Neuron (in vitro differentiated cells): ENCODE data around the gene MIP.

Experiments
- H2AFZ ChIP-seq: one replicate; pipeline ENCODE4 v1.6.1; 2013; ENCODE audit warnings: low read depth, mild to moderate bottlenecking, inconsistent platforms, low read length, moderate library complexity
- H3K27me3 ChIP-seq: one replicate; pipeline ENCODE4 v1.6.1; 2013; ENCODE audit warnings: low read length; ENCODE audit not compliant: insufficient read depth
- H3K36me3 ChIP-seq: one replicate; pipeline ENCODE4 v1.6.1; 2013; ENCODE audit warnings: low read length; ENCODE audit not compliant: insufficient read depth
- H3K4me1 ChIP-seq: one replicate; pipeline ENCODE4 v1.6.1; 2013; ENCODE audit warnings: low read length; ENCODE audit not compliant: insufficient read depth
- H3K4me3 ChIP-seq: 2 replicates; pipeline ENCODE4 v1.5.1; 2013; ENCODE audit warnings: mild to moderate bottlenecking, low read length, moderate library complexity
- H3K9me3 ChIP-seq: one replicate; pipeline ENCODE4 v1.6.1; 2013; ENCODE audit warnings: low read length

Gene MIP

DNA sequence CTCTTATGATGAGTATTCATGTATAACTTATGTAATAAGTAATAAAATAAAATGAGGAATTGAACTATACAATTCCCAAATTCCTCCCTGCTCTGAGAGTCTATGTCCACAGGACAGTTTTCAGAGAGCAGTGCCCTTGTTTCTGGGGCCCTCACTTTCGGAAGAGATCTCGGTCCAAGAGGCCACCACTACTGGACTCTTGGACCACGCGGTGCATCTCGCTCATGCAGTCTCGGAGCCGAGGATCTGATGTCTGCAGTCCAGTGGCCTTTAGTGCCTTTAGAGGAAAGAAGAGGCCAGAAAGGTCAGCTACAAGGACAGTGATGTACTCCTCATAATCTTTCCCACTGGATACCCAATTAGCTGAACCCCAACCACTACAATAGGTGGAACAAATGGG lies 25.2 kb upstream of the MIP start:
- no peaks in the 10 kb centered on the region for H3K4me1 ChIP-seq
- no peaks in the 10 kb centered on the region for H3K27me3 ChIP-seq
- H2AFZ ChIP-seq: no peak overlapping the region
- no peak overlapping the region for H3K4me3 ChIP-seq
- H3K9me3 ChIP-seq: no peaks in the 10 kb centered on the region
- H3K36me3 ChIP-seq: peaks cover 9% of the 10 kb centered on the region

DNA sequence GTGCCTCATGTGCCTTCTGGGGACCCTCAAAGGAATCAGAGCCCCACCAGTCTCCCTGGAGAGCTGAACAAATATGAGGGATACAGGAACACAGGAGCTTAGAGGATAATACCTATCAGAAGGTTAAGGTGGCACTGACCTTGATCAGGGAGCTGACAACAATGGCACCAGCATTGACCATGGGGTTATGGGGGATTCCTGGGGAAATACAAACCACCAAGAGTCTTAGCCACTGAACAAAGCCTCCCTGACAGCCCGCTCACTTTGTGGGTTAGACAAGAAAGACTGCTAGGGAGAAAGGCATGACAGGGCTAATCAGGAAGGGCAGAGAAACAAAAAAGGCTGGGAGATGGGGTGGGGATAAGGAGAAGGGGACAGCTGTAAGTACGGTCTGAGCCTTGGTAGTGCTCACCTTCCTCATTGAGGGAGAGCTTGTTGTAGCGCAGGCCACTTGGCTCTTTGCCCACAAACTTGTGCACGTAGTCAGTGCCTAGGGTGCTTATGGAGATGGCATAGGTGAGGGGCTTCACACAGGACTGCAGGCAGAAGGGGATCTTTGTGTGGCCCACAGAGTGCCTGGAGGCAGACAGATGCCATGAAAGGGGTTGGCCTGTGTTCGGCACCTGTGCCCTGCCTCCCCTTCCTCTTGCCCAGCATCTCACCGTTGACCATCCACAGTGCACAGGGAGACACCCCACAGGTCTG lies 23.2 kb upstream of the MIP start:
- H2AFZ ChIP-seq: no peak overlapping the region
- no peaks in the 10 kb centered on the region for H3K9me3 ChIP-seq
- no peaks in the 10 kb centered on the region for H3K27me3 ChIP-seq
- no peaks in the 10 kb centered on the region for H3K4me1 ChIP-seq
- peaks cover 11% of the 10 kb centered on the region for H3K36me3 ChIP-seq
- H3K4me3 ChIP-seq: no peak overlapping the region

DNA sequence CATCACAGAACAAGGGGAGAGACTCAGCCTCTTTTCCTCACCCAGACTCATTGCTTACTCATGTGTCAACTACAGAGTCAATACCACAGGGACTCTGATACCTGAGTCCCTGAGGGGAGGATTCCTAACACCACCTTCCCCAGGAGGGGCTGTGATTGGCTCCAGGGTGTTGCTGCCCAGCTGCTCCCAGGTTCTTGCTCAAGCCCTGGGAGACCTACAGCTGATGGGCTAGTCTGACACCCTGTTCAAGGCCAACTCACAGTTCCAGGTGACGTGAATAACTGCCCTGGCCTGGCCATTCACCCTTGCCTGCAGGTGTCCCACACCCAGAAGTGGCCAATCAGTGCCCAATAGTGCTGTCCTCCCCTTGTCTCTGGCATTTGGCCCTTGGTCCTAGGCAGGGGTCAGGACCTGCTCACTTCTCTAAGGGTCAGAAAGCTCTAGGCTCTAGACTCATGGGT lies 22.5 kb upstream of the MIP start:
- peaks cover 14% of the 10 kb centered on the region for H3K36me3 ChIP-seq
- no peaks in the 10 kb centered on the region for H3K9me3 ChIP-seq
- H3K4me3 ChIP-seq: no peak overlapping the region
- no peaks in the 10 kb centered on the region for H3K4me1 ChIP-seq
- H3K27me3 ChIP-seq: no peaks in the 10 kb centered on the region
- H2AFZ ChIP-seq: no peak overlapping the region

DNA sequence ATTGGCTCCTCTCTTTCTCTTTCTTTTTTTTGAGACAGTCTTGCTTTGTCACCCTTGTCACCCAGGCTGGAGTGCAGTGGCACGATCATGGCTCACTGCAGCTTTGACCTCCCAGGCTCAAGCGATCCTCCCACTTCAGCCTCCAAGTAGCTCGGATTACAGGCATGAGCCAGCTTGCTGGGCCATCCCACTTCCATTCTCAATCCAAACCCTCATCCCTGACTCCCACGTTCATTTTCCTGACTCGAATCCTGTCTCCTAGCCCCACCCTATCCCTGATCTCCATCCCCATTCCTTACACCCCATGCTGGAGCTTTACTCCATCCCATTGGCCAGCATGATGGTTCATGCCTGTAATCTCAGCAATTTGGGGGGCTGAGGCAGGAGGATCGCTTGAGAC lies 21.7 kb upstream of the MIP start:
- Histone ChIP-seq H3K4me1 (no peaks in the 10 kb centered on the region), H3K4me3 (no peak overlapping the region), H2AFZ (no peak overlapping the region), H3K36me3 (peaks cover 19% of the 10 kb centered on the region), H3K9me3 (no peaks in the 10 kb centered on the region), H3K27me3 (no peaks in the 10 kb centered on the region)

DNA sequence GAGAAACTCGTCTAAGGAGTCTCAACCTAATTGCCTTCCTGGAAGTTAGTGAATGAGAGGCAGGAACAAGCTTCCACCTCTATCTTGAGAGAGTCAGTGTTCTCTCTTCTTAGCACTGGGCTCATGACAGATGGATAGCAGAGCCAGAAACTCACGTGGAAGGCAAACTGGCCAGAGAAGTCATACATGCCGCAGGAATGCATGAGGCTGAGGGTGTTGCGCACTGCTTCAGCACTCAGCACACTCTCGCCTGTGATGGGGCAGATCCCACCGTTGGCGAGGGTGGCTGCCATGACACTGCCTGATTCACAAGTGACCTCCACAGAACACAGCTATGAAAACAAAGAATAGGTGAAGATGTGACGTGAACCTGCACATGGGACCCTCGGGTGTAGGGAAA lies 19.9 kb upstream of the MIP start:
- Histone ChIP-seq H2AFZ (no peak overlapping the region), H3K9me3 (no peaks in the 10 kb centered on the region), H3K4me3 (no peak overlapping the region), H3K27me3 (no peaks in the 10 kb centered on the region), H3K4me1 (peaks cover 3% of the 10 kb centered on the region), H3K36me3 (peaks cover 25% of the 10 kb centered on the region)

DNA sequence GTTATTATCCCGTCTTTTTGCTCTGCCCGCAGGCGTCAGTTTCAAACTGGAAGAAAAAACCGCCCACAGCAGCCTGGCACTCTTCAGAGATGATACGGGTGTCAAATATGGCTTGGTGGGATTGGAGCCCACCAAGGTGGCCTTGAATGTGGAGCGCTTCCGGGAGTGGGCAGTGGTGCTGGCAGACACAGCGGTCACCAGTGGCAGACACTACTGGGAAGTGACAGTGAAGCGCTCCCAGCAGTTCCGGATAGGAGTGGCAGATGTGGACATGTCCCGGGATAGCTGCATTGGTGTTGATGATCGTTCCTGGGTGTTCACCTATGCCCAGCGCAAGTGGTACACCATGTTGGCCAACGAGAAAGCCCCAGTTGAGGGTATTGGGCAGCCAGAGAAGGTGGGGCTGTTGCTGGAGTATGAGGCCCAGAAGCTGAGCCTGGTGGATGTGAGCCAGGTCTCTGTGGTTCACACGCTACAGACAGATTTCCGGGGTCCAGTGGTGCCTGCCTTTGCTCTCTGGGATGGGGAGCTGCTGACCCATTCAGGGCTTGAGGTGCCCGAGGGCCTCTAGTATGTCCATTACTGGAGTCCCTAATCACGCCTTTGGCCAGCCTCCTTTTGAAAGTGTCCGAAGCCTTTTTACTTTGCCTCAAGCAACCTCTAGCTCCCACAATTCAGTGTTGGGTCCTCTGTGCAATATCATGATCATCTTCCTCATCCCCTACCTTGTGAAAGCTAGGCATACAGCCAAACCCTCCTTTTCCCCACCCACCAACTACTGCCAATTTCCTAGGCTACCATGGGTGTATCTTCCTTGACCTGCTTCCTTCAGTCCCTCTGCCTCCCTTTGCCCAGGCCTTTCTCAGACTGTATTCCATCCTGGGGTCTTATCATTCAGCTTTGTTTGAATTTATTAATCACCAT lies 14.8 kb upstream of the MIP start:
- no peaks in the 10 kb centered on the region for H3K27me3 ChIP-seq
- H3K36me3 ChIP-seq: peaks cover 18% of the 10 kb centered on the region
- H3K4me1 ChIP-seq: peaks cover 9% of the 10 kb centered on the region
- no peaks in the 10 kb centered on the region for H3K9me3 ChIP-seq
- peak overlapping the region; percentile 81 for H2AFZ ChIP-seq
- peak overlapping the region; percentile 90 for H3K4me3 ChIP-seq

DNA sequence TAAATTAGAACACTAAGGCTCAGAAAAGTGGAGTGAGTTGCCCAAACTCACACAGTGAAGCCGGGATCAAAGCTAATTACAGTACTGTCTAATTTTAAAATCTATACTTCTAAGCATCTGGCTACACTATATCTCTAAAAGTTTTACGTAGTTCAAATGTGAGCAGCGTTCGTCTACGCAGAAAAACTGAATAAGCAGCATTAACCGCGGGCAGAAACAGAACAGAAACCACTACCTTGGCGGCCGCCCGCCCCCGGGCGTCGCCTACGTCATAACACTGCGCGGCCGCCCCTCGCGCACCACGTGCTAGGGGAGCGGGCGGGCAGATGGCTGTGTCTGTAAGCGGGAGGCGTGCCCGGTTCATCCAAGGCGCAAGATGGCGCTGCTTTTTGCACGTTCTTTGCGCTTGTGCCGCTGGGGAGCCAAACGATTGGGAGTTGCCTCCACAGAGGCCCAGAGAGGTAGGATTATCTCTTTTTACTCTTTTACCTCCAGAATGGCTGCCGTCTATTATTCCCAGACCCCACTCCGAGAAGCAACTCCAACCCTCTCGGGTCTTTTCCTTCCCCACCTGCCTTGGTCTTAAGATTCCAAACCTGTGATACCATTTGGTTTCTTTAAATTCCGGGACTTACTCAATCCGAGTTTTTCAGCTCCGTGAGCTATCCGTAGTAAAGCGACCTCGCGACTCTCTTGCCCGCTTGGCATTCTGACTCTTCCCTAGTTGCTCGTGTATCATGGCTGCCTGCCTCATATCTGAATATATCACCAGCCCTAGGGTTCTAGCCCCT lies 14.0 kb upstream of the MIP start, which contains the start of gene SPRYD4:
TSS of gene SPRYD4 (plus strand) at position 363 of the 791 bp plus-strand sequence. CDS start at position 377, 14 bp downstream.
- peak within 1 kb of the TSS; percentile 90 for H3K4me3 ChIP-seq
- H3K36me3 ChIP-seq: peaks cover 17% of the 10 kb centered on the region
- peak within 1 kb of the TSS; percentile 81 for H2AFZ ChIP-seq
- no peaks in the 10 kb centered on the region for H3K27me3 ChIP-seq
- H3K4me1 ChIP-seq: peaks cover 16% of the 10 kb centered on the region
- H3K9me3 ChIP-seq: no peaks in the 10 kb centered on the region

DNA sequence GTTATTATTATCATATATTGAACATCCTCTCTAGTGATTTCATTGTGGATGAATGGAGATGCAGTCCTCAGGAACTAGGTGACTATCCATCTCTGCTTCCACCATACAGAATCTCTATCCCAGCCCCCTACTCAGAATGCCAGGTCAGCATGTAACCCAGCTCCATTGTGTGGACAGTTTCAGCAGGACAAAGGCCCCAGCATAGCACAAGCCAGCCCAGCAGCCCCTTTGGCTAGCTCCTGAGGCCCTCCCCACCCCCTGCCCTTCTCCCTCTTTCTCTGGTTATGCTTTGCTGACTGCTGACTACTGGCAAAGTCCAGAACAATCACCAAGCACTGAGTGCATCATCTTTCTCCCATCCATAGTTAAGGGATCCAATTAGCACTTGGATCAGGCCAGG lies 8.1 kb upstream of the MIP start:
- Histone ChIP-seq H3K36me3 (no peaks in the 10 kb centered on the region), H3K4me1 (peaks cover 15% of the 10 kb centered on the region), H2AFZ (peak overlapping the region; percentile 7), H3K27me3 (no peaks in the 10 kb centered on the region), H3K4me3 (no peak overlapping the region), H3K9me3 (no peaks in the 10 kb centered on the region)

DNA sequence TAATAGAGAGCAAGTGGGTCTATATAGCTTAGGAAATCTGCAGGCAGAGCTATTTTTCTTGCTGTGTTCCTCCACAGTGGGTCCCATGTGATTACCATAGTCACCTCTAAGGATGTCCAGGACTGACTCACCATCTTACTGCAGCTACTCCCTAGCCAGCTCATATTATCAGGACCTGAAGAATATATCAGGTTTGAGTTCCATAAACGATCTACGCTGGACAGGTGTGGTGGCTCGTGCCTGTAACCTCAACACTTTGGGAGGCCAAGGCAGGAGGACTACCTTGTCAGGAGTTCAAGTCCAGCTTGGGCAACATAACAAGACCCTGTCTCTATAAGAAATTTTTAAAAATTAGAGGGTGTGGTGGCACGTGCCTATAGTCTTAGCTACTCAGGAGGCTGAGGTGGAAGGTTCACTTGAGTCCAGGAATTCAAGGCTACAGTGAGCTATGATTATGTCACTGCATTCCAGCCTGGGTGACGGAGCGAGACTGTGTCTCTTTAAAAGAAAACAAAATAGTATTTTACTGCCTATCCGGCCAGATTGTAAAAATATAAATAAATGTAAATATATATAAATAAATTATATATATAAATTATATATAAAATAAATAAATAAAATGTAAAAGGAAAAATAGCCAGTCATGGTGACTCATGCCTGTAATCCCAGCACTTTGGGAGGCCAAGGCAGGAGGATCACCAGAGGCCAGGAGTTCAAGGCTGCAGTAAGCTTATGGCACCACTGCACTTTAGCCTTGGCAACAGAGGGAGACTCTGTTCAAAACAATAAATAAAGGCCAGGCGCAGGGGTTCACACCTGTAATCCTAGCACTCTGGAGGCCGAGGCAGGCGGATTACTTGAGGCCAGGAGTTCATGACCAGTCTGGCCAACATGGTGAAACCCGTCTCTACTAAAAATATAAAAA lies 7.0 kb upstream of the MIP start:
- H2AFZ ChIP-seq: no peak overlapping the region
- H3K36me3 ChIP-seq: no peaks in the 10 kb centered on the region
- peaks cover 15% of the 10 kb centered on the region for H3K4me1 ChIP-seq
- no peaks in the 10 kb centered on the region for H3K9me3 ChIP-seq
- no peaks in the 10 kb centered on the region for H3K27me3 ChIP-seq
- no peak overlapping the region for H3K4me3 ChIP-seq

DNA sequence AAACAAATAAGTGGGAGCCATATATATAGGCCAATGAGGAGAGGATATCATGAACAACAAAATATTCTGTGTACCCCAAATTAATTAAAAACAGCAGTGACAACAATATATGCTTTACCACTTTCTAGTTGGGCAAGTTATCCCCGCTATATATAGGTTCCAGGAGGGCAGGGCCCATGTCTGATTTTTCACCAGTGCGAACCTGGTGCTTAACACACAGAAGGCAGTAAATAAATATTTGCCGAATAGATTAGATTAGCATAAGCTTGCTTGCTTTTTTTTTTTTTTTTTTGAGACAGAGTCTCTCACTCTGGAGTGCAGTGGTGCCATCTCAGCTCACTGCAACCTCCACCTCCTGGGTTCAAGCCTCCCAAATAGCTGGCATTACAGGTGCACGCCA lies 3.4 kb upstream of the MIP start:
- H3K27me3 ChIP-seq: no peaks in the 10 kb centered on the region

DNA sequence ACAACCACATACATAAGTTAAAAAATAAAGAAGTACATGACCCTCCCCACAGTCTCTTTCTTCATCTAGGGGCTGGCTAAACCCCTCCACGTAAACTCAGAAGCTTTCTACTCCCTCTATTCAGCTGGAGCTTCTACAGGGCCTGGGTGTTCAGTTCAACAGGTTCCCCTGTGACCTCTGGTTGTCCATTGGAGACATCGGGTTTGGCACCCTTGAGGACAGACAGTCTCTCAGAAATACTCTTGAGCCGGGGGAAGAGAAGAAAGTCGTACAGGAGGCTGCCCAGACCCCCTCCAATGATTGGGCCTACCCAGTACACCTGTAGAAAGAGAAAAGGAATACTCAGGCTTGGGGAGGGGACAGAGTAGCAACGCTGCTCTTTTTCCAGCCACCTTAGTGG lies 3.3 kb downstream of the MIP start:
- Histone ChIP-seq H3K27me3 (no peaks in the 10 kb centered on the region), H3K4me3 (no peak overlapping the region), H3K36me3 (no peaks in the 10 kb centered on the region), H3K4me1 (peaks cover 8% of the 10 kb centered on the region), H2AFZ (no peak overlapping the region), H3K9me3 (no peaks in the 10 kb centered on the region)

More for the DNA sequence above, 3.4 kb upstream of the MIP start:
- H3K9me3 ChIP-seq: no peaks in the 10 kb centered on the region
- no peak overlapping the region for H2AFZ ChIP-seq
- peaks cover 2% of the 10 kb centered on the region for H3K4me1 ChIP-seq
- H3K36me3 ChIP-seq: no peaks in the 10 kb centered on the region
- H3K4me3 ChIP-seq: no peak overlapping the region

DNA sequence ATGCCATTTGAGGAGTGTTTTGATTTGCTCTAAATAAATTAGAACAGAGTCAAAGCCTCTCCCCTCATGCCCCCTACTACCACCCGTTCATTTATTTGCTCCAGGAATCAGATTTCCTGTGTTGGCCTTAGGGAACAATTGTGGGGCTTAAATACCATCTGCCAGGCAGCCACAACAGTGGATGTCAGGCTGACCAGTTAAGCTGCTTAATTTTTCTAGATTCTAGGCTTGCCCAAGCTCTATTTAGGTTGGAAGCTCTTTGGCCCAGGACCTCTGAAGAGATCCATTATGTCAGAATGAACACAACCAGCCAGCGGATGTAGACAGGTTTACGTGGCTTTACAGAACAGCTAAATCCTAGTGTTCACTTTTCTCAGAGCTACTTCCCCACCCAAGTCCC lies 4.2 kb downstream of the MIP start:
- Histone ChIP-seq H3K4me1 (peaks cover 8% of the 10 kb centered on the region), H3K4me3 (peak overlapping the region; percentile 98), H2AFZ (peak overlapping the region; percentile 88), H3K36me3 (no peaks in the 10 kb centered on the region), H3K9me3 (no peaks in the 10 kb centered on the region), H3K27me3 (no peaks in the 10 kb centered on the region)
